Measurements from ENCODE around the gene TMEM87B.
"Not testable (repeated sequence)": the region's sequence is repeated elsewhere in the genome, so short reads cannot be mapped to it uniquely, and the experiment has no call there.

The TMEM87B gene

DNA sequence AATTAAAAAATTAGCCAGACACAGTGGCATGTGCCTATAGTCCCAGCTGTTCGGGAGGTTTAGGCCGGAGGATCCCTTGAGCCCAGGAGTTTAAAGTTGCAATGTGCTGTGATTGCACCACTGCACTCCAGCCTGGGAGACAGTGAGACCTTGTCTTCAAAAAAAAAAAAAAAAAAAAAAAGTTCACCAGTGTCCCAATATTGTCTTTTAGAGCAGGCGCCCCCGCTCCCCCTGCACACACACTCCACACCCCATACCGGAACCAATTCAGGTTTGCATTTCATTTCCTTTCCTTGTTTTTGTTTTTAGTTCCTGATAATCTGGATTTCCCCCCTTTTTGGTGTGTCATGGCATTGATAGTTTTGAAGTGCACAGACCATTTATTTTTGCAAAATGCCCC lies 10.4 kb downstream of the TMEM87B start:
- H3K27me3 ChIP-seq (ENCODE audit: control insufficient read depth in 2 of 2, insufficient read depth in 2 of 2, low read length in 2 of 2), result no peaks in the 10 kb centered on the region
- H3K9ac ChIP-seq (ENCODE audit: low read depth in 1 of 2, low read length in 2 of 2), result no peak overlapping the region
- no peaks in the 10 kb centered on the region for H3K4me1 ChIP-seq (ENCODE audit: control insufficient read depth in 2 of 2, insufficient read depth in 2 of 2, low read length in 2 of 2)
- H3K36me3 ChIP-seq (ENCODE audit: control insufficient read depth in 2 of 2, insufficient read depth in 2 of 2, low read length in 2 of 2), result peaks cover 52 to 58% of the 10 kb centered on the region in 2 donors
- no peak overlapping the region for H3K27ac ChIP-seq (ENCODE audit: low read depth in 2 of 2, low read length in 2 of 2)
- no peak overlapping the region for H3K4me3 ChIP-seq (ENCODE audit: low read length in 2 of 2)
- no peaks in the 10 kb centered on the region for H3K9me3 ChIP-seq (ENCODE audit: control insufficient read depth in 2 of 2, low read length in 2 of 2)

GRCh38 chr2:112065966-112066365 lies 10.9 kb downstream of the TMEM87B start:
- H3K9ac ChIP-seq (ENCODE audit: low read depth in 1 of 2, low read length in 2 of 2), result no peak overlapping the region
- no peaks in the 10 kb centered on the region for H3K27me3 ChIP-seq (ENCODE audit: control insufficient read depth in 2 of 2, insufficient read depth in 2 of 2, low read length in 2 of 2)
- H3K9me3 ChIP-seq (ENCODE audit: control insufficient read depth in 2 of 2, low read length in 2 of 2), result no peaks in the 10 kb centered on the region
- no peaks in the 10 kb centered on the region for H3K4me1 ChIP-seq (ENCODE audit: control insufficient read depth in 2 of 2, insufficient read depth in 2 of 2, low read length in 2 of 2)
- H3K27ac ChIP-seq (ENCODE audit: low read depth in 2 of 2, low read length in 2 of 2), result no peak overlapping the region
- no peak overlapping the region for H3K4me3 ChIP-seq (ENCODE audit: low read length in 2 of 2)
- peaks cover 50 to 58% of the 10 kb centered on the region in 2 donors for H3K36me3 ChIP-seq (ENCODE audit: control insufficient read depth in 2 of 2, insufficient read depth in 2 of 2, low read length in 2 of 2)

- peaks cover 26 to 39% of the 10 kb centered on the region in 2 donors for H3K36me3 ChIP-seq (ENCODE audit: control insufficient read depth in 2 of 2, insufficient read depth in 2 of 2, low read length in 2 of 2)
- not testable (repeated sequence) for H3K4me3 ChIP-seq (ENCODE audit: low read length in 2 of 2); H3K27me3 ChIP-seq (ENCODE audit: control insufficient read depth in 2 of 2, insufficient read depth in 2 of 2, low read length in 2 of 2); H3K9me3 ChIP-seq (ENCODE audit: control insufficient read depth in 2 of 2, low read length in 2 of 2); H3K9ac ChIP-seq (ENCODE audit: low read depth in 1 of 2, low read length in 2 of 2); H3K27ac ChIP-seq (ENCODE audit: low read depth in 2 of 2, low read length in 2 of 2); H3K4me1 ChIP-seq (ENCODE audit: control insufficient read depth in 2 of 2, insufficient read depth in 2 of 2, low read length in 2 of 2)
These were observed 14.7 kb downstream of the TMEM87B start for GRCh38 chr2:112069794-112070193.

DNA sequence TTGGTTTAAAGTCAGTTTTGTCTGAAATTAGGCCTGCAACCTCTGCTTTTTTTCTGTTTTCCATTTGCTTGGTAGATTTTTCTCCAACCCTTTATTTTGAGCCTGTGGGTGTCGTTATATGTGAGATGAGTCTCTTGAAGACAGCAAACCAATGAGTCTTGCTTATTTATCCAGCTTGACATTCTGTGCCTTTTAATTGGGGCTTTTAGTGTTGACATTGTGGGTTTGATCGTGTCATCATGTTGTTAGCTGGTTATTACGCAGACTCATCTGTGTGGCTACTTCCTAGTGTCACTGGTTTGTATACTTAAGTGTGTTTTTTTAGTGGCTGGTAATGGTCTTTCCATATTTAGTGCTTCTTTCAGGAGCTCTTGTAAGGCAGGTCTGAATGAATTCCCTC lies 18.8 kb downstream of the TMEM87B start:
- H3K36me3 ChIP-seq (ENCODE audit: control insufficient read depth in 2 of 2, insufficient read depth in 2 of 2, low read length in 2 of 2), result peaks cover 15 to 30% of the 10 kb centered on the region in 2 donors

GRCh38 chr2:112074506-112074905 lies 19.4 kb downstream of the TMEM87B start:
- Histone ChIP-seq H3K4me3 (ENCODE audit: low read length in 2 of 2) (no peak overlapping the region), H3K36me3 (ENCODE audit: control insufficient read depth in 2 of 2, insufficient read depth in 2 of 2, low read length in 2 of 2) (peaks cover 15 to 26% of the 10 kb centered on the region in 2 donors), H3K27ac (ENCODE audit: low read depth in 2 of 2, low read length in 2 of 2) (no peak overlapping the region), H3K27me3 (ENCODE audit: control insufficient read depth in 2 of 2, insufficient read depth in 2 of 2, low read length in 2 of 2) (no peaks in the 10 kb centered on the region), H3K4me1 (ENCODE audit: control insufficient read depth in 2 of 2, insufficient read depth in 2 of 2, low read length in 2 of 2) (peaks cover 0 to 6% of the 10 kb centered on the region in 2 donors), H3K9me3 (ENCODE audit: control insufficient read depth in 2 of 2, low read length in 2 of 2) (no peaks in the 10 kb centered on the region), H3K9ac (ENCODE audit: low read depth in 1 of 2, low read length in 2 of 2) (no peak overlapping the region)

More for the DNA sequence above, 18.8 kb downstream of the TMEM87B start:
- Histone ChIP-seq H3K27ac (ENCODE audit: low read depth in 2 of 2, low read length in 2 of 2) (no peak overlapping the region), H3K4me1 (ENCODE audit: control insufficient read depth in 2 of 2, insufficient read depth in 2 of 2, low read length in 2 of 2) (peaks cover 0 to 6% of the 10 kb centered on the region in 2 donors), H3K4me3 (ENCODE audit: low read length in 2 of 2) (no peak overlapping the region), H3K9ac (ENCODE audit: low read depth in 1 of 2, low read length in 2 of 2) (no peak overlapping the region), H3K27me3 (ENCODE audit: control insufficient read depth in 2 of 2, insufficient read depth in 2 of 2, low read length in 2 of 2) (no peaks in the 10 kb centered on the region), H3K9me3 (ENCODE audit: control insufficient read depth in 2 of 2, low read length in 2 of 2) (no peaks in the 10 kb centered on the region)

DNA sequence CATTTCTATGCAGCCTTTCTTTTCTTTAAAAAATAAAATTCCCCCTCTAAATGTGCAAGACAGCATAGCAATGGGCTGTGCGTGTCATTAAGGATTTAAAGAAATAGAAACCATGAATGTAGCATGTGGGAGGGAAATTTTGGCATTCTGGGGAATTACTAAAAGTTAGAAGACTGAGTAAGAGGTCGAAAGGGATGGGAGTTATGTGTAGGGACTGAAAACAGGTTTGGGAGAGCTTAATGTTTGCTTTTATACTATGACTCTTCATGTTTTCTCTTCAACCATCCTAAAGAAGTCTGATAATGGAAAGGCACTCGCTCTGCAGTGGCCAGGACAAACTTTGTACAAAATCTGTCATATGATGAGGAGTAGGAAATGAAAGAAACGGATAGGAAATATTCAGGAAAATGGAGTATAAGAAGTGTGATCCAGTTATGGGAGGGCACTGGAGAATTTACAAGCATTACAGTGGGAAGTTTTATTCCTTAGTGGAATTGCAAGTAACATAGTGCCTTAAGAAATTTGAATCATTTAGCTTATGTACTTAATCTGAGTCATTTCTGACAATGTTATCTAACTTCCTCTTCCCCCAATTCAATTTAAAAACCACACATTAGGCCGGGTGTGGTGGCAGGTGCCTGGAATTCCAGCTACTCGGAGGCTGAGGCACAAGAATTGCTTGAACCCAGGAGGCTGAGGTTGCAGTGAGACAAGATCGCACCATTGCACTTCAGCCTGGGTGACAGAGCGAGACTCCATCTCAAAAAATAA lies 20.6 kb downstream of the TMEM87B start:
- no peak overlapping the region for H3K9ac ChIP-seq (ENCODE audit: low read depth in 1 of 2, low read length in 2 of 2)
- H3K27me3 ChIP-seq (ENCODE audit: control insufficient read depth in 2 of 2, insufficient read depth in 2 of 2, low read length in 2 of 2), result no peaks in the 10 kb centered on the region
- H3K27ac ChIP-seq (ENCODE audit: low read depth in 2 of 2, low read length in 2 of 2), result no peak overlapping the region
- peaks cover 15 to 23% of the 10 kb centered on the region in 2 donors for H3K36me3 ChIP-seq (ENCODE audit: control insufficient read depth in 2 of 2, insufficient read depth in 2 of 2, low read length in 2 of 2)
- H3K4me3 ChIP-seq (ENCODE audit: low read length in 2 of 2), result no peak overlapping the region
- H3K9me3 ChIP-seq (ENCODE audit: control insufficient read depth in 2 of 2, low read length in 2 of 2), result no peaks in the 10 kb centered on the region
- H3K4me1 ChIP-seq (ENCODE audit: control insufficient read depth in 2 of 2, insufficient read depth in 2 of 2, low read length in 2 of 2), result peaks cover 0 to 6% of the 10 kb centered on the region in 2 donors

- H3K27ac ChIP-seq (ENCODE audit: low read depth in 2 of 2, low read length in 2 of 2), result no peak overlapping the region
- no peak overlapping the region for H3K9ac ChIP-seq (ENCODE audit: low read depth in 1 of 2, low read length in 2 of 2)
- peaks cover 30 to 36% of the 10 kb centered on the region in 2 donors for H3K36me3 ChIP-seq (ENCODE audit: control insufficient read depth in 2 of 2, insufficient read depth in 2 of 2, low read length in 2 of 2)
- H3K9me3 ChIP-seq (ENCODE audit: control insufficient read depth in 2 of 2, low read length in 2 of 2), result no peaks in the 10 kb centered on the region
- H3K4me1 ChIP-seq (ENCODE audit: control insufficient read depth in 2 of 2, insufficient read depth in 2 of 2, low read length in 2 of 2), result peaks cover 0 to 6% of the 10 kb centered on the region in 2 donors
- H3K4me3 ChIP-seq (ENCODE audit: low read length in 2 of 2), result no peak overlapping the region
- no peaks in the 10 kb centered on the region for H3K27me3 ChIP-seq (ENCODE audit: control insufficient read depth in 2 of 2, insufficient read depth in 2 of 2, low read length in 2 of 2)
These were observed 22.7 kb downstream of the TMEM87B start for GRCh38 chr2:112077814-112078213.

DNA sequence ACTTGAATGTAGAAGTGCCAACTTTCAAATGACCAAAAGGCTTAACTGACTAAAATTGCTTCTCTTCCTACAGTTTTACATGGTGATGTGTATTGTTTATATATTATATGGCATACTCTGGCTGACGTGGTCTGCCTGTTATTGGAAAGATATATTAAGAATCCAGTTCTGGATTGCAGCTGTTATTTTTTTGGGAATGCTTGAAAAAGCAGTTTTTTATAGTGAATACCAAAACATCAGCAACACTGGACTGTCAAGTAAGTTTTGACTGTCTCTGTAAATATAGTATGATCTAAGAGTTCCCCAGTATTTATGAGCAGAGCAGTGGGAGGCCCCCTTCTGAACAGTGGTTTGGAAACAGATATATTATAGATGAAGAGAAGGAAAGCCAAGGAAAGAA lies 26.2 kb downstream of the TMEM87B start:
- Histone ChIP-seq H3K36me3 (ENCODE audit: control insufficient read depth in 2 of 2, insufficient read depth in 2 of 2, low read length in 2 of 2) (peaks cover 52 to 59% of the 10 kb centered on the region in 2 donors), H3K9ac (ENCODE audit: low read depth in 1 of 2, low read length in 2 of 2) (no peak overlapping the region), H3K27me3 (ENCODE audit: control insufficient read depth in 2 of 2, insufficient read depth in 2 of 2, low read length in 2 of 2) (no peaks in the 10 kb centered on the region), H3K4me1 (ENCODE audit: control insufficient read depth in 2 of 2, insufficient read depth in 2 of 2, low read length in 2 of 2) (no peaks in the 10 kb centered on the region), H3K27ac (ENCODE audit: low read depth in 2 of 2, low read length in 2 of 2) (no peak overlapping the region), H3K4me3 (ENCODE audit: low read length in 2 of 2) (no peak overlapping the region), H3K9me3 (ENCODE audit: control insufficient read depth in 2 of 2, low read length in 2 of 2) (no peaks in the 10 kb centered on the region)

DNA sequence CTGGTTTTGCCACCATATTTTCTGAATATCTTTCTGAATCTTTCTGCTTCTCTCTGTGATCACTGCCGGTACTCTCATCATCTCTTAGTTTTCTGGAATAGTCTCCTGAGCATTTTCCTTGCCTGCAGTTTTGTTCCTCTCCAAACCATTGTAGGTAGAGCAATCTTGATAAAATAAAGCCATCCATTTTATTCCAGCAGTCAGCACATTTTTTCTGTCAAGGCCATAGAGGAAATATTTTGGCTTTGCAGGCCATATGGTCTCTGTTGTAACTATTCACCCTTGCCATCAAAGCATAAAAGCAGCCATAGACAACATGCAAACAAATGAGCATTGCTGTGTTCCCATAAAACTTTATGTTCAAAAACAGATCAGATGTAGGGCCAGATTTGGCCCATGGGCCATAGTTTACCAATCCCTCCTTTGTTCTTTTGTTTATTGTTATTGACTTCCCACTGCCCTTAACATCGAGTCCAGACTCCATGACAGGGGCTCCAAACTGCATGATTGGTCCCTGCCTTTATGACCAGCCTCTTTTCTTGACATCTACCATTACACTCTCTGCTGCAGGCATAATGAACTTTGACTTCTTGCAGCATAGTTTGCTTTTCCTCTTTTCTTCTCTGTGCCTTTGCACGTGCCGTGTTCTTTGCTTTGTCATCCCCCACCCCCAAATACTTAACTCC lies 29.8 kb downstream of the TMEM87B start:
- Histone ChIP-seq H3K27me3 (ENCODE audit: control insufficient read depth in 2 of 2, insufficient read depth in 2 of 2, low read length in 2 of 2) (no peaks in the 10 kb centered on the region), H3K36me3 (ENCODE audit: control insufficient read depth in 2 of 2, insufficient read depth in 2 of 2, low read length in 2 of 2) (peaks cover 71 to 78% of the 10 kb centered on the region in 2 donors), H3K4me3 (ENCODE audit: low read length in 2 of 2) (no peak overlapping the region), H3K4me1 (ENCODE audit: control insufficient read depth in 2 of 2, insufficient read depth in 2 of 2, low read length in 2 of 2) (no peaks in the 10 kb centered on the region), H3K27ac (ENCODE audit: low read depth in 2 of 2, low read length in 2 of 2) (no peak overlapping the region), H3K9me3 (ENCODE audit: control insufficient read depth in 2 of 2, low read length in 2 of 2) (no peaks in the 10 kb centered on the region), H3K9ac (ENCODE audit: low read depth in 1 of 2, low read length in 2 of 2) (no peak overlapping the region)

DNA sequence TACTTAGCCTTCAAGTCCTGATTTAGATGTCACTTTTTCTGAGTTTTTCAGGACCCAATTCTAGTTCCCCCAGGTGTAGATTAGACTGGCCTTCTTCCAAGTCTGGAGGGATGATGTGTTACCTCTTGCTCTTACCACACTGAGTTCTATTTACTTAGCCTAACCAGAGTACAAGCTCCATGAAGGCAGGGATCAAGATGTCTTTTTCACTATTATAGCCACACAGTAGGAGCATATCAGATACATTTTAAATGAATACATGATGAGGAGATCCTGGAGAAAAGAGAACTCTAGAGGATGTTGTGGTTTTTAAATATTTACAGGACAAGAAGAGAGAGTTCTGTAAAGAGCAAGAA lies 30.3 kb downstream of the TMEM87B start:
- H3K9ac ChIP-seq (ENCODE audit: low read depth in 1 of 2, low read length in 2 of 2), result no peak overlapping the region
- H3K36me3 ChIP-seq (ENCODE audit: control insufficient read depth in 2 of 2, insufficient read depth in 2 of 2, low read length in 2 of 2), result peaks cover 76 to 82% of the 10 kb centered on the region in 2 donors
- no peaks in the 10 kb centered on the region for H3K27me3 ChIP-seq (ENCODE audit: control insufficient read depth in 2 of 2, insufficient read depth in 2 of 2, low read length in 2 of 2)
- H3K27ac ChIP-seq (ENCODE audit: low read depth in 2 of 2, low read length in 2 of 2), result no peak overlapping the region
- H3K9me3 ChIP-seq (ENCODE audit: control insufficient read depth in 2 of 2, low read length in 2 of 2), result no peaks in the 10 kb centered on the region
- no peak overlapping the region for H3K4me3 ChIP-seq (ENCODE audit: low read length in 2 of 2)
- H3K4me1 ChIP-seq (ENCODE audit: control insufficient read depth in 2 of 2, insufficient read depth in 2 of 2, low read length in 2 of 2), result no peaks in the 10 kb centered on the region

Measured in mucosa of rectum (tissue), 2 donors.